Muscle of arm (tissue), 12 donors: Measurements from ENCODE around the gene STRADB. TPM values are rescaled to one million over a fixed set of nuclear protein-coding genes. Genes with fewer than 3 reads are reported as not detected.
"Not testable (repeated sequence)": the region's sequence is repeated elsewhere in the genome, so short reads cannot be mapped to it uniquely, and the experiment has no call there.

Source experiments
- DNase-seq: peaks from one replicate; pipeline ENCODE4 v3.0.0-alpha.2; 2013
- polyA plus RNA-seq, 12 donors: library from polyadenylated mRNA; unstranded; fragments of 120-200 nt; gene quantifications; one replicate each; pipeline ENCODE4 v1.2.1, GENCODE V29; 2013; ENCODE audit not compliant: insufficient read length in 12 of 12

The STRADB gene
- polyA plus RNA-seq, 12 donors = 37.0 to 64.8 (median 58.5) TPM; not detected in 1

- DNase-seq = no peak
Measured at GRCh38 chr2:201464547-201464946, 13.0 kb downstream of the STRADB start.

GRCh38 chr2:201465524-201465971 lies 14.0 kb downstream of the STRADB start:
- no peak for DNase-seq

GRCh38 chr2:201466050-201466675 lies 14.6 kb downstream of the STRADB start:
- DNase-seq = peak; percentile 82

GRCh38 chr2:201467666-201468065 lies 16.1 kb downstream of the STRADB start:
- no peak for DNase-seq

- no peak for DNase-seq
Measured at GRCh38 chr2:201470821-201471731, 19.5 kb downstream of the STRADB start.

GRCh38 chr2:201471732-201472393 lies 20.3 kb downstream of the STRADB start:
- DNase-seq = no peak

DNA sequence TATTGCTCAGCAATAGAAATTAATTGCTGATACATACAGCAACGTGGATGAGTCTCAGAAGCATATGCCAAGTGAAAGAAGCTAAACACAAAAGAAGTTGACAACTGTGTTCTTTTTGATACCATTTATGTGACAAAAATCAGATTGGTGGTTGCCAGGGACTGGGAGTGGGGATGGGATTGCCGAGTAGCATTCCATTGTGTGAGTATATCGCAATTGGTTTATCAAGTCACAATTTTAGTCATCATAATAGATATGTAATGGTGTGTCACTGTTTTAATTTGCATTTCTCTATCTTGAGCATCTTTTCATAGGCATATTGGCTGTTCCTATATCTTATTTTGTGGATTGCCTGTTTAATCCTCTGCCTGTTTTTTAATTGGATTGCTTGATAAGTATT lies 20.9 kb downstream of the STRADB start:
- no peak for DNase-seq

DNA sequence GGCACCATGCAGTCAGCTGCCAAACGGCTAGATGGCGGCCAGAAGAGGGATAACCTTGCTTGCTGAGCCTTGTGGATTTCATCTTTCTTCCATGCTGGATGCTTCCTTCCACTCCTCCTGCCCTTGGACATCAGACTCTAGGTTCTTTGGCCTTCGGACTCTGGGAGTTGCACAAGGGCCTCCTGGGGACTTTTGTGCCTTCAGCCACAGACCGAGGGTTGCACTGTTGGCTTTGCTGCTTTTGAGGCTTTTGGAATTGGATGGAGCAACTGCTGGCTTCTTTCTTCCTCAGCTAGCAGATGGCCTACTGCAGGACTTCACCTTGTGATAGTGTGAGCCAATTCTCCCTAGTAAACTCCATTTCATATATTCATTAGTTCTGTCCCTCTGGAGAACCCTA lies 31.0 kb downstream of the STRADB start:
- DNase-seq = no peak

DNA sequence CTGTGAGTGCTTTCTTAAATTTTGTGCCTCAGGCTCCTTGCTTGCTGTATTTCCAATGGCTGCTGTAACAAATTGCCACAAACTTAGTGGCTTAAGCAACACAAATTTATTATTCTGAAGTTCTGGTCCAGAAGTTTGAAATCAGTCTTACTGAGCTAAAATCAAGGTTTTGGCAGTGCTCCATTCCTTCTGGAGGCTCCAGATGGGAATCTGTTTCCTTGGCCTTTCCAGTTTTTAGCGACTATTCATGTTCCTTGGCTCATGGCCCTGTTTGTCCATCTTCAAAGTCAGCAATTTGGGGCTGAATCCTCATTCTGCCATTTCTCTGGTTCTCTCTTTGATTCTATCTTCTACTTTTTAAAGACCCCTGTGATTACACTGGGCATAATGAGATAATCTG lies 31.8 kb downstream of the STRADB start:
- DNase-seq = peak; percentile 19

DNA sequence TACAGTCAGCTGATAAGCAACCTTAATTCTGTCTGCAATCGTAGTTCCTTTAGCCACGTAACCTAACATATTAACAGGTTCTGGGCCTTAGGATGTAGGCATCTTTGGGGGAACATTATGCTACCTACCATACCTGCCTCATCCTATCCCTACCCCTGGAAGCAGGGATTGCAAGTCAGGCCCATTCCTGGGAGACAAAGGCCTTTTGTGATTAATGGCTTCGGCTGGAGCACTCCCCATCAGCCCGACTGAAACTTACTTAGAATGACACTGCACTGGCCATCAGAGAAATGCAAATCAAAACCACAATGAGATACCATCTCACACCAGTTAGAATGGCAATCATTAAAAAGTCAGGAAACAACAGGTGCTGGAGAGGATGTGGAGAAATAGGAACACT lies 32.2 kb downstream of the STRADB start:
- not testable (repeated sequence) for DNase-seq

DNA sequence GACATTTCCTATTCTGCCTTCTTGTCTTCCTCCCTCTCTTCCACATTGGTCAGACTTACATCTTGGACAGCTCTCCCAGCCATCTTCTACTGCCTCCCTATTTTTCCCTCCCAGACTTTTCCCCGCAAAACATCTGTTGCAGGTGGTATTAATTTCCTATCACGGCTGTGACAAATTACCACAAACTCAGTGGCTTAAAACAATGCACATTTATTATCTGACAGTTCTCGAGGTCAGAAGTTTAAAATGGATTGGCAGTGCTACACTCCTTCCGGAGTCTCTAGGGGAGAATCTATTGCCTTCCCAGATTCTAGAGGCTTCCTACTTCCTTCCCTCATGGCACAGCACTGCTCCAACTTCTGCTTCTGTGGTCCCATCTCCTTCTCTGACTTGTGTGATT lies 33.3 kb downstream of the STRADB start:
- DNase-seq = peak; percentile 16

GRCh38 chr2:201490291-201490690 lies 38.8 kb downstream of the STRADB start:
- DNase-seq = no peak

DNA sequence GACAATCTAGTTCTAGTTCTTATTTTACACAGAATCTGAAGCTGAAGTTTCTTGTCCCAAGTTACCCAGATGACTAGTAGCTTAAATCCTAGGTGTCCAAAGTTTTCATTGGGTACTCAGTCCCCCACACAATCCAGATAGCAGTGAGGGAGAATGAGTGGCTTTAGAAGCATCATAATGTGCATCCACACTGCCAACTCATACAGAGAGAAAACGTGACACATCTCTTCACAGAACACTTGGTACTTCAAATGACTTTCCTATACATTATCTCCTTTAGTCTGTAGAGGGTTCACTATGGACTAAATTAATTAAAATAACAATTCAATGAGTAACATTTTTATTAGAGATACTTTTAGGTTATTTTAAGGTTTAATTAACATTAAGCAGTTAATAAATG lies 45.2 kb downstream of the STRADB start:
- no peak for DNase-seq

DNA sequence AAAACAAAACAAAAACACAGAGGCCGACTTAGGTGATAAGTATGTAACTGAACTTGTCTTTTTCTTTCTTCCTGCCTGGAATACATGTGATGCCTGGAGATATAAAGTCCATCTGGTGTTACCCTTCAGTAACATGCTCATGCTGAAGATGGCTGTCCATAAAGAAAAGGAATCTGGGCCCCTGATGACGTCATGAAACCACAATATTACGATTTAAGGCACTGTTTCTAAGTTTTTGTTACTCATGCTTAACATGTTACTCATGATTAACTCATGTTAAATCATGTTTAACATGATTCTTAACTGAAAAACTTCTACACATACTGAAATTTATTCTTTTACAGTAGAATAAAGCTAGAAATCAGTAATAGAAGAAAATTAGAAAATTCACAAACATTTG lies 49.0 kb downstream of the STRADB start:
- DNase-seq = no peak

- no peak for DNase-seq
Measured at GRCh38 chr2:201502713-201503112, 51.2 kb downstream of the STRADB start.

DNA sequence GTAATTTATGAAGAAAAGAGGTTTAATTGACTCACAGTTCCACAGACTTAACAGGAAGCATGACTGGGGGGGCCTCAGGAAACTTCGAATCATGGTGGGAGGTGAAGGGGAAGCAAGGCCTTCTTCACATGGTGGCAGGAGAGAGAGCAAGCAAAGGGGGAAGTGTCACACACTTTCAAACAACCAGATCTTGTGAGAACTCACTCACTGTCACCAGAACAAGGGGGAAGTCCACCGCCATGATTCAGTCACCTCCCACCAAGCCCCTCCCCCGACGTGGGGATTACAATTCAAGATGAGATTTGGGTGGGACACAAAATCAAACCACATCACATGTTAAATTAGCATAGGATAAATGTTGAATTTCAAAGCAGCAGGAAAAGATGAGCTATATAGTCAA lies 56.2 kb downstream of the STRADB start:
- DNase-seq = no peak

DNA sequence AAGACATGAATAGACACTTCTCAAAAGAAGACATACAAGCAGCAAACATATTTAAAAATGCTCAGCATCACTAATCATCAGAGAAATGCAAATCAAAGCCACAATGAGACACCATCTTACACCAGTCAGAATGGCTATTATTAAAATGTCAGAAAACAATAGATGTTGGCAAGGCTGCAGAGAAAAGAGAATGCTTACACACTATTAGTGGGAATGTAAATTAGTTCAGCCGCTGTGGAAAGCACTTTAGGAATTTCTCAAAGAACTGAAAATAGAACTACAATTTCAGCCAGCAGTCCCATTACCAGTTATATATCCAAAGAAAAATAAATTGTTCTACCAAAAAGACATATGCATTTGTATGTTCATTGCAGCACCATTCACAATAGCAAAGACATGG lies 61.7 kb downstream of the STRADB start:
- no peak for DNase-seq

GRCh38 chr2:201515573-201516246 lies 64.2 kb downstream of the STRADB start:
- DNase-seq = no peak

- no peak for DNase-seq
Measured at GRCh38 chr2:201517094-201517493, 65.6 kb downstream of the STRADB start.

- DNase-seq = no peak
Measured at GRCh38 chr2:201520201-201520600, 68.7 kb downstream of the STRADB start.

DNA sequence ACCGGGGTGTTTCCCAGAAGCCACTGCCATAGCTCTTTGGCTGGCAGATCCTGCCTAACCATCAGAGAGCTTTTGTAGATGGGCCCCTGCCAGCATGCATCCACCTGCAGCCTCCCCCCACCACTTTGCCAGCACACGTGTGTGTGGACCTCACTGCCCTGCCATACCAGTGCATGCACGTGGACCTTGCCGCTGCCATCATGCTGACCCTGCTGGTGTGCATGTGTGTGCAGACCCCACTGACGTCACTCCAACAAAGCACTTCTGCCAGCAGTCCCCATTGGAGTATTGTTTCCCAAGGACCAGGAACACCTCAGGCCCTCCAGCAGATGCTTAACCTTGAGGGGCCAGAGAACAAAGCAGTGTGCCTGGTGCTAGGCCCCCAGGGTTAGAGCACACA lies 71.4 kb downstream of the STRADB start:
- no peak for DNase-seq

DNA sequence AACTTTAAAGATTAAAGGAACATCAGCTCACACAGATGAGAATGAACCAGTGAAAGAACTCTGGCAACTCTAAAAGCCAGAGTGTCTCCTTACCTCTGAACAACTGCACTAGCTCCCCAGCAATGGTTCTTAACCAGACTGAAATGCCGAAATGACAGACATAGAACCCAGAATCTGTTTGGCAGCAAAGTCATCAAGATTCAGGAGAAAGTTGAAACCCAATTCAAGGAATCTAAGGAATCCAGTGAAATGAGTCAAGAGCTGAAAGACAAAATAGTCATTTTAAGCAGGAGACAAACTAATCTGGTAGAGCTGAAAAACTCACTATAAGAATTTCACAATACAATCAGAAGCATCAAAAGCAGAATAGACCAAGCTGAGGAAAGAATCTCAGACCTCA lies 72.0 kb downstream of the STRADB start:
- DNase-seq = no peak
